Lung microvascular endothelial cell (primary cell): ENCODE measurements around the gene TRIAP1. TPM values are rescaled to one million over a fixed set of nuclear protein-coding genes. Genes with fewer than 3 reads are reported as not detected.
A peak's percentile ranks its signal among the peaks of the same experiment; 100 is the strongest.

Experiments
- DNase-seq, 2 donors: peaks; one replicate each; pipeline versions ENCODE4 v3.0.0 to v3.0.0-alpha.2; 2010; ENCODE audit warnings: low read depth in 2 of 2
- total RNA-seq: library from RNA; depleted of rRNA; stranded (reverse); fragments of >200 nt; gene quantifications from 2 replicates; pipeline ENCODE4 v1.2.1, GENCODE V29; 2014

TRIAP1 gene
- 26.0 and 30.5 TPM in 2 replicates for total RNA-seq

- DNase-seq = peak; percentile 89 to 91
Measured at GRCh38 chr12:120445911-120446843, at the start of gene TRIAP1, which contains the start of gene GATC. TRIAP1 (minus strand) TSS chr12:120446384; CDS start chr12:120446372, 12 bp downstream. GATC (plus strand) TSS chr12:120446444; CDS start chr12:120446481, 37 bp downstream.

DNA sequence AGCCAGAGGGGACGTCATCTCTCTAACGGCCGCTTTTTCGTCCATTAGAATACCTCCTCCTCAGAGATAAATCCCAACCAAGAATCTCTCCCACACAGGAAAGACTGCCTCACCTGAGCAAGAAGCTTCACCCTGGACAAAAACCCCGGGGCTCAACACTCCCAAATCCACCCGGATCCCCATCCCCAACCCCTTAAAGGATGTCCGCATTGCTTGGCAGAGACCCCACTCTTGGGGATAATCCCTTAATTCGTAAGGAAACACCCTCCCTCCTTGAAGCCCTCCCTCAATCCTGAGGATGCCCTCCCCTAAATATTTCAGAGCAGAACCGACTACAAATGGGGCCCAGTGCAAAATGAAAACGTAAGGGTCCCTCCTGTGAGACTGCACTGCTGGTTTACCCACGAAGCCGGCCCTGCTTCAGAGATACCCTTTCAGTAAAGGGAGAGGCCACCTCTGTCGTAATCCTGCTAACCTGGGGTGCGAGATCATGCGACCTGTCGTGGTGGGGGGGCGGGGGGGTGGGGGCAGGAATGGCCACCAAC, 49.1 kb upstream of the TRIAP1 start:
- peak in 1 of 2 donors; percentile 16 for DNase-seq

- DNase-seq = no peak
Measured at GRCh38 chr12:120490833-120491512, 44.8 kb upstream of the TRIAP1 start.

GRCh38 chr12:120490325-120490724, 44.1 kb upstream of the TRIAP1 start:
- no peak for DNase-seq

- DNase-seq = no peak
Measured at GRCh38 chr12:120489018-120489417, 42.8 kb upstream of the TRIAP1 start.

DNA sequence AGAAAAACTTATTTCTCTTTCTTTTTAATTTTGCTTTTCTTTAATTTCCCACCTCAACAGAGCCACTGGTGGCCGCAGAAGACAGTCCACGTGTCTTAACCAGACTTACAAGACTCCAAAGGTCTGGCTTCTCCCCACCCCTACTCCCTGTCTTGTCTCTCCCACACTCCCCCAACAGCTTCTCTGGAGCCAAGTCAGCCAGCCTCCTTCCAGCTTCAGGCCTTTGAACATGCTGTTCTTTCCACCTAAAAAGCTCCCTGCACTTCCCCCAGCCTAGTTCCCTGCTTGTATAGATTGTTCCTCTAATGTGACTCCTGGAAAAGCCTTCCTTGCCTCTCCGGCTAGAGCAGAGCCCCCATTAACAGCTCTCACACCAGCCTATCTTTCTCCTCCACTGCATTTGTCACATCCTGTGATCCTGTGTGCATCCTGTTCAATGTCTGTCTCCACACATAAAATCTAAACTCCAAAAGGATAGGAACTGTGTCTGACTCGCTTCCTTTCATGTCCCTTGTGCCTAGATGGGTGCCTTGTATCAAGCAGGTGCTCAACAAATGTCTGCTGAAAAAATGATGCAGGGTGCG, 42.0 kb upstream of the TRIAP1 start:
- peak; percentile 43 to 59 for DNase-seq

GRCh38 chr12:120487552-120487951, 41.4 kb upstream of the TRIAP1 start:
- peak in 1 of 2 donors; percentile 24 for DNase-seq

DNA sequence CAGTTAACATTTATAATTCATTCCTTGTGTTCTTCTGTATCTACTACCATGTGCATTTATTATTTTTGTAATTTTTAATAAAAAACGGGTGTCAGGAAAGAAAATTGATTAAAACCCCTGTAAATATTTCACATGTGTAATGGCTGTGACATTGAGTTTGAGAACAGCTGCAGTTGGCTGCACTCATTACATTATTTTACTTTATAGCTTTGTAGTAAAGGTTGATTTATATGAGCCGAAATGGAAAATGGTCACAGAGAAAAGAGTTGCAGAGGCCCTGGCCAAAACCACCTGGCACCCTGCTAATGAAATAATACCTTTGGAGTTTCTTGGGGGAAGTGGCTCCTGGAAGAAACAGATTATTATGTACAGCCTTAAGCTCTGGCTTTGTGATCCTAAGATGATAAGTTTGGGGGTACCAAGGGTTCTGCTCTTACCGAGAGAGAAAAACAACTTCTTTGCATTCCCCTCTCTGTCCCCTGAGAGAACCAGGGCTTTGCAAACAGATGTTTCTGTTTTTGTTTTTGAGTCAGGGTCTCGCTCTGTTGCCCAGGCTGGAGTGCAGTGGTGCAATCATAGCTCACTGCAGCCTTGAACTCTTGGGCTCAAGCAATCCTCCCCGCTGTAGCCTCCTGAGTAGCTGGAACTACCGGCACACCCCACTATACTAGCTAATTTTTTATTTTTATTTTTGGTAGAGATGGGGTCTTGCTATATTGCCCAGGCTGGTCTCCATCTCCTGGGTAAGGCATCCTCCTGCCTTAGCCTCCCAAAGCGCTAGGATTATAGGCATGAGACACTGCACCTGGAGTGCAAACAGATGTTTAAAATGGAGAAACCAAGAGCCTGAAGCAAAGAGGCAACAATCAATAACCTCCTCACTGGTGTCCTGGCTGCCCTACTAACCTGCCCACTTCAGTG, 40.0 kb upstream of the TRIAP1 start:
- no peak for DNase-seq

DNA sequence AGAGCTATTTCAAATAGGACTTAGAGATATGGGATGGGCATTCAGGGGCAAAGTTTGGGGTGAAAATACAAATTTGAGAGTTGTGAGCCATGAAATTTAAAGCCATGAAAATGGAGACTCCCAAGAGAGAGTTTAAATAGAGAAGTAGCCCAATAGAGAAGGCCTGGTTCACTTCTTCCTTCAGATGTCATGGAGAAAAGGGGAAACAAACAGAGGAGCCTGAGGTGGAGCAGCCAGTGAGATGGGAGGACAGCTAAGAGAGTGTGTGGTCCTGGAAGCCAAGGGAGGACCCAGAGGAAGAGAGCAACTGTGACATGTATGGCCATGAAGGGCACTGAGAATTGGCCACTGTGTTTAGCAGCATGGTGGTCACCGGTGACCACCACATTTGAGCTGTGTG, 37.4 kb upstream of the TRIAP1 start:
- DNase-seq = no peak

DNA sequence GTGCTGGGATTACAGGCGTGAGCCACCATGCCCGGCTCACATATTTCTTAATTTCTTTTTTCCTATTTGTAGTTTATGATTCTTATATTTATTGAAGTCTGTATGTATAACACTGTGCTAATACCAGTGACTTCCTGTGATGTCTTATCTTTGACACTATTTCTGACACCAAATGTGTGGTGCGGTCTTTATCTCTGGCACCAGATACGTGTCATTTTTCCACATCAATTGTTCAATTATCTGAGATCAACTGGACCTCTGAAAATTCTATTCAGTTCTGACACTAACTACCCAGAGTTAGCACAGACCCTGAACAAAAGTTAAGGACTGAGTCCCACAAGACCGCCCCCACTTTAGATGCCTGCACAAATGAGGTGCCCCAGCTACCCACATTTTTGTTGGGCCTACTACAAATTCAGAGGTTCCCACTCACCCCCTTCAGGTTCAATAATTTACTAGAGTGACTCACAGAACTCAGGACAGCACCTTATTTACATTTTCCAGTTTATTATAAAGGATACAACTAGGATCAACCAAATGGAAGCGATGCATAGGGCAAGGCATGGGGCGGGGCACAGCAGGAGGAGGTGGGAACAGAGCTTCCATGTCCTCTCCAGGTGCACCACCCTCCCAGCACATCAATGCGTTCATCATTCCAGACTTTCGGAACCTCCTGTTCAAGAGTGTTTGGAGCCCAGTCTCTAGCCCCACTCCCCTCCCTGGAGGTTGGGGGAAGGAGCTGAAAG, 35.0 kb upstream of the TRIAP1 start:
- DNase-seq = no peak

DNA sequence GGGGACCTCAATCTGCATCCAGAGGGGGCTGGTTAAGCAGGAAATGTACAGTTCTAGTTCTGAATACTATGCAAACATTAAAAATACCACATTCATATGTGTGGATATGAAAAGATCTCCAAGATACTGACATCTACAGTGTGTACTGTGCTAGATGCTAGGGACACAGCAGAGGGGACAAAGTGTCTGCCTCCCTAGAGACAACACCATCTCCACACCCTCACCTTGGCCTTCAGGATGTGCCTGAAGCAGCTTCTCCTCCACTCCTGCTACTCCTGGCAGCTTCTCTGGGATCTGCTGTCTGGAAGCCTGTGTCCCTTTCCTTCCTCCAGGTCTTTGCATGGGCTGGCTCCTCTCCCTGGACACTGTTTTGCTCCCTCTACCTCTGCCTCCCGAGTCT, 34.0 kb upstream of the TRIAP1 start:
- DNase-seq = no peak

DNA sequence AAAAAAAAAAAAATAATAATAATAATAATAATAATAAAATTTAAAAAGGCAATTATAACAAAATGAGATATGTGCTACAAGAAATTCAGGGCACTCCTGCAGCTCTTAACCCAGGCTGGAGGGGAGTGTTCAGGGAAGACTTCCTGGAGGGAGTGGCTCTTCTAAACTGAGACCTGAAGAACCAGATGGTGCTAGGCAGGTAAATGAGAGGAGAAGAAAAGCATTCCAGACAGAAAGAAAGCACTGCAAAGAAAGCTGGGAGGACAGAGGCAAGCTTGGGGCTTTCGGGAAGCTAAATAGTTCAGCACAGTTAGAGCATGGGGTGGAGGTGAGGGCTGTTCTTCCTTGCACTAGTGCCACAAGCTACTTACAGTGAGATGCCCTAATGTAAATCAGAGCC, 33.3 kb upstream of the TRIAP1 start:
- DNase-seq = no peak

GRCh38 chr12:120475643-120476042, 29.5 kb upstream of the TRIAP1 start:
- DNase-seq = no peak

- peak; percentile 34 to 77 for DNase-seq
Measured at GRCh38 chr12:120474616-120474960, 28.4 kb upstream of the TRIAP1 start.

DNA sequence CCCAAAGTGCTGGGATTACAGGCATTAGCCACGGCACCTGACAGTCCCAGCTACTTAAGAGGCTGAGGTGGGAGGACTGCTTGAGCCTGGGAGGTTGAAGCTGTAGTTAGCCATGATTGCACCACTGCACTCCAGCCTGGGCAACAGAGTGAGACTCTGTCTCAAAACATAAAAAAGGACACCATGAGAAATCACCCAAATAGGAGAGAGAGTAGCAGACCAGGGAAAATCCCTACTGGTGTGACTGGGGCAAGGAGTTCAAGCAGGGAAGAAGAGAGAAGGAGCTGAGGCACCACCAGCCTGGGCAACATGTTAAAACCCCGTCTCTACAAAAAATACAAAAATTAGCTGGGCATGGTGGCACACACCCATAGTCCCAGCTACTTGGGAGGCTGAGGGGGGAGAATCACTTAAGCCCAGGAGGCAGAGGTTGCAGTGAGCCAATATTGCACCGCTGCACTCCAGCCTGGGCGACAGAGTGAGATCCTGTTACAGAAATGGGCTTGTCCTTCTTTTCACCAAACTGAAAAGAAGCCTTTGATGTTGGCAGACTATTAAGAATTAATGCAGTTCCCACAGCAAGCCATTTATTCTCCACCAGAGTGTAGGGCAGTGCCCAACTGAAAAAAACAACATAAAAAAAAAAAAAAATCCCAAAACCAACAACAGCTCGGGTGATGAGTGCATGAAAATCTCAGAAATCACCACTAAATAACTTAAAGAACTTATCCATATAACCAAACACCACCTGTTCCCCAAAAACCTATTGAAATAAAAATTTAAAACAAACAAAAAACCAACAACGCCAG, 27.8 kb upstream of the TRIAP1 start:
- DNase-seq = no peak

DNA sequence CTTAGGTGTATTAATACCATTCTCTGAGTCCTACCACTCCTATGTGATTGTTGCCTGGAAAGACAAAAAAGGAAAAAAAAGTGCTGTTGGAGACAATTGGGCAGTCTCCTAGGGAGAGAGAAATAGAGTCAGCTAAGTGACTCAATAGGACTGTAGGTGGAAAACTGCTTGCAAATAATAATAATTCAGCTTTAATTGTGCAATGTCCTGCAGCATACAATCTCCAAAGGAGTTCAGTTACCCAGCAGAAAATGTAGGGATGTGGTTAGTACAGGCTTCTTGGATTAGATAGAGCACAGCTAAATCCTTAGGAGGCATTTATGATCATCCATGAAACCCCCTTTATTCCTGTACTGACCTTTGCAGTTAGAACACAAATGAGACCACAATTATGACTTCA, 26.3 kb upstream of the TRIAP1 start:
- no peak for DNase-seq

DNA sequence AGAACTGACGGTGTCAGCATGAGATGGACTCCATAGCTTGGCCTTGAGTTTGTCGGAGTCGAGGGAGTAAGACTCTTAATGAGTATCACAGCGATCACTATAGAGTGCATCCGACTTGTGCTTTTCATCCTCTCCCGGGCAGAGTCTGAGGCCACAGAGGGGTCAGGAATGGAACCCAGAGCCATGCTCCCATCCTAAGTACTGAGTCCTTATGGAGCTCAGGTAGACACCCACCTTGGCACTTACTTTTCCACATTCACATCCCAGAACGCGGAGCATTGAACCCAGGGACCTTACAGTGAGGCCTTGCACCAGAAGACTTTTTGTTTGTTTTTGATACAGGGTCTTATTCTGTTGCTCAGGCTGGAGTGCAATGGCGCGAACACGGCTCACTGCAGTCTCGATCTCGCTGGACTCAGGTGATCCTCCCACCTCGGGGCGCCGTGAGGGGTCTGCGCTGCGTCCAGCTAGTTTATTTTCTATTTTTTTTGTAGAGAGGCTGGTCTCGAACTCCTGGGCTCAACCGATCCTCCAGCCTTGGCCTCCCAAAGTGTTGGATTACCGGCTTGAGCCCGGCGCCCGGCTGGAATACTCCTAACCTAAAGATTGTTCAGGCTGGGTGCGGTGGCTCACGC, 24.1 kb upstream of the TRIAP1 start:
- peak; percentile 27 for DNase-seq

DNA sequence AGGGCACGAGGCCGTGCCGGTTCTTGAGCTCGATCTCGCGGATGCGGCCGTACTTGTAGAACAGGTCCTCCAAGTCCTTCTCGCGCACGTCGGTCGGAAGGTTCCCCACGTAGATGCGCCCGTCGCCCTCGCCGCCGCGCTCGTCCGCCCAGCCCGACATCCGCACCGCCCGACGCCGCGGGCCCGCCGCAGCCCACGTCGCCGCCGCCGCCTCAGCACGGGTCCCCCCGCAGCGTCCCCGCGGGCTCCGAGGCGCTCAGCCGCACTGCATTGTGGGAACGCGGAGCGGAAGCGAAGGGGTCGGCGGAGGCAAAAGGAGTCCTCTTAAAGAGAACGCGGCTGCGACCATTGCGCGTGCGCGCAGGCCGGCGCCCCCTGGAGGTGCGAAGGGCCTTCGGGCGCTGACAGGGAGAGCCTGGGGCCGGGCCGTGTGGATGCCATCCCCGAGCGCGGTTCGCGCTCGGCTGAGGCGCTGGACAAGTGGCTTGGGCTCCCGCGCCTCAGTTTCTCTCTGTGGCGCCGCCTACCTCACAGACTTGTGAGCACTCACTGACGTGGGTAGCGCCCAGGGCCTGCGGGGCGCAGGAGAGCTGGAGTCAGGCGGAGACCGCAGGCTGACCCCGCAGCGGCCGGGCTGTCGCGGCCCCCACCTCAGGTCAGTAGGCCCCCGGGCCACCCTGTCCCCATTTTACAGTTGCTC, 23.4 kb upstream of the TRIAP1 start, which contains the start of gene SRSF9:
Gene SRSF9, minus strand, starts transcription at position 299 of the 700 bp plus-strand sequence. Its CDS starts 139 bp downstream, at position 160.
- peak; percentile 98 to 99 for DNase-seq
